HepG2 (cell line): Measurements from ENCODE around the gene ILRUN. TPM values are rescaled to one million over a fixed set of nuclear protein-coding genes. Genes with fewer than 3 reads are reported as not detected.

ENCODE experiments used
- ARNTL ChIP-seq: sonication (generic); formaldehyde crosslinking; IDR thresholded peaks from 2 replicates; pipeline ENCODE4 v1.4.0; 2020; ENCODE audit warnings: mild to moderate bottlenecking, missing genetic modification reagents
- ATRX ChIP-seq: sonication (generic); formaldehyde crosslinking; IDR thresholded peaks from 2 replicates; pipeline ENCODE4 v1.4.0; 2020; ENCODE audit warnings: missing genetic modification reagents, borderline replicate concordance
- CREM ChIP-seq, 2 experiments: sonication (generic) in 1 of 2; formaldehyde crosslinking in 1 of 2; IDR thresholded peaks; 2 replicates each; pipeline versions ENCODE4 v1.4.0 to v1.6.1; 2016 to 2020; ENCODE audit warnings: antibody characterized with exemption in 1 of 2, mild to moderate bottlenecking in 1 of 2, missing genetic modification reagents in 1 of 2
- GRHL1 ChIP-seq: sonication (generic); formaldehyde crosslinking; conservative IDR thresholded peaks from 2 replicates; pipeline ENCODE4 v1.8.0; 2022; ENCODE audit warnings: missing genetic modification reagents
- HMG20B ChIP-seq: conservative IDR thresholded peaks from 2 replicates; pipeline ENCODE4 v1.6.1; 2016; ENCODE audit warnings: missing genetic modification reagents, missing compliant biosample characterization
- KDM3A ChIP-seq: IDR thresholded peaks from 2 replicates; pipeline ENCODE4 v1.6.1; 2018; ENCODE audit warnings: low read depth, missing compliant biosample characterization
- PHF20 ChIP-seq: sonication (generic); formaldehyde crosslinking; IDR thresholded peaks from 2 replicates; pipeline ENCODE4 v1.5.0; 2020; ENCODE audit warnings: mild to moderate bottlenecking, missing genetic modification reagents
- PPARG ChIP-seq: conservative IDR thresholded peaks from 2 replicates; pipeline ENCODE4 v1.6.1; 2016; ENCODE audit warnings: missing biosample characterization, missing genetic modification reagents
- SALL2 ChIP-seq: sonication (generic); formaldehyde crosslinking; IDR thresholded peaks from 2 replicates; pipeline ENCODE4 v1.8.1; 2023; ENCODE audit warnings: mild to moderate bottlenecking, missing genetic modification reagents, inconsistent platforms
- SNAPC2 ChIP-seq: sonication (generic); formaldehyde crosslinking; IDR thresholded peaks from 2 replicates; pipeline ENCODE4 v1.8.1; 2022; ENCODE audit warnings: mild to moderate bottlenecking, missing genetic modification reagents
- TBL1XR1 ChIP-seq: fragments of 150-350 bp; IDR thresholded peaks from 2 replicates; pipeline ENCODE4 v1.6.1; 2014; ENCODE audit warnings: borderline replicate concordance, low read length; ENCODE audit not compliant: partially characterized antibody
- TCF7L2 ChIP-seq: IDR thresholded peaks from 2 replicates; pipeline ENCODE4 v1.6.1; 2011; ENCODE audit warnings: mild to moderate bottlenecking, low read depth, low read length, moderate library complexity
- TFDP1 ChIP-seq: IDR thresholded peaks from 2 replicates; pipeline ENCODE4 v1.6.1; 2016; ENCODE audit warnings: missing compliant biosample characterization, missing genetic modification reagents, borderline replicate concordance
- ZBTB38 ChIP-seq: sonication (generic); formaldehyde crosslinking; IDR thresholded peaks from 2 replicates; pipeline ENCODE4 v1.5.1; 2020; ENCODE audit warnings: mild to moderate bottlenecking, missing genetic modification reagents
- ZFP36 ChIP-seq: fragments of 150-350 bp; IDR thresholded peaks from 2 replicates; pipeline ENCODE4 v1.6.1; 2018; ENCODE audit warnings: borderline replicate concordance, low read length, low read depth; ENCODE audit not compliant: partially characterized antibody
- ZIK1 ChIP-seq: sonication (generic); formaldehyde crosslinking; IDR thresholded peaks from 2 replicates; pipeline ENCODE4 v1.5.0; 2020; ENCODE audit warnings: mild to moderate bottlenecking, low read depth, missing genetic modification reagents, borderline replicate concordance
- ZMYM3 ChIP-seq: sonication (generic); formaldehyde crosslinking; IDR thresholded peaks from 2 replicates; pipeline ENCODE4 v1.5.1; 2020; ENCODE audit warnings: mild to moderate bottlenecking, missing genetic modification reagents
- ZNF280D ChIP-seq: sonication (generic); formaldehyde crosslinking; IDR thresholded peaks from 2 replicates; pipeline ENCODE4 v1.5.1; 2020; ENCODE audit warnings: mild to moderate bottlenecking, missing genetic modification reagents
- ZNF383 ChIP-seq: sonication (generic); formaldehyde crosslinking; IDR thresholded peaks from 2 replicates; pipeline ENCODE4 v1.4.0; 2020; ENCODE audit warnings: missing genetic modification reagents, mild to moderate bottlenecking, borderline replicate concordance
- ZNF547 ChIP-seq: sonication (generic); formaldehyde crosslinking; IDR thresholded peaks from 2 replicates; pipeline ENCODE4 v1.5.1; 2020; ENCODE audit warnings: mild to moderate bottlenecking, missing genetic modification reagents
- ZNF552 ChIP-seq: sonication (generic); formaldehyde crosslinking; IDR thresholded peaks from 2 replicates; pipeline ENCODE4 v1.9.0; 2022; ENCODE audit warnings: missing genetic modification reagents, mild to moderate bottlenecking, borderline replicate concordance
- ZNF770 ChIP-seq: sonication (generic); formaldehyde crosslinking; IDR thresholded peaks from 2 replicates; pipeline ENCODE4 v1.5.0; 2020; ENCODE audit warnings: mild to moderate bottlenecking, missing genetic modification reagents
- ZSCAN31 ChIP-seq: sonication (generic); formaldehyde crosslinking; IDR thresholded peaks from 2 replicates; pipeline ENCODE4 v1.5.0; 2020; ENCODE audit warnings: low read depth, mild to moderate bottlenecking, missing genetic modification reagents
- polyA plus RNA-seq, 8 experiments: library from polyadenylated mRNA; depleted of rRNA in 3 of 8; stranded (reverse) in 7 of 8; unstranded in 1 of 8; fragments of >200 nt; fragmentation: Illumina TruSeq in 4 of 8; extraction: Trizol in 4 of 8; gene quantifications; 2 replicates each; pipeline versions ENCODE4 v1.2.1 to v1.2.3, GENCODE V29; 2011 to 2016; ENCODE audit warnings: low read depth in 4 of 8, missing spikeins in 1 of 8, mixed read lengths in 1 of 8; ENCODE audit not compliant: insufficient read depth in 1 of 8
- total RNA-seq, 5 experiments: library from RNA; depleted of rRNA; stranded (reverse); fragments of >200 nt; fragmentation: Illumina TruSeq; extraction: Trizol; gene quantifications; 2 replicates each; pipeline ENCODE4 v1.2.3, GENCODE V29; 2016; ENCODE audit warnings: low read depth in 1 of 5

ILRUN gene
- total and polyA plus RNA-seq, 2 of the 13 experiments (the other 11 are each of a cell fraction or from before 2014, with no cell fraction given), result 45.5 to 66.6 TPM

- TF ChIP-seq GRHL1 (no peak), ZNF383 (CRISPR knock-in tag) (no peak), ZNF770 (CRISPR knock-in tag) (peak; percentile 94), ZNF547 (no peak), KDM3A (CRISPR knock-in tag) (no peak), TFDP1 (CRISPR knock-in tag) (no peak), ZNF280D (peak; percentile 22; the same call in 1 of the 2 replicates), PPARG (CRISPR knock-in tag) (peak; percentile 86), ZBTB38 (CRISPR knock-in tag) (no peak), CREM (IDR thresholded peaks at IDR 0.05) (peak; percentile 45; the same call in 1 of the 2 replicates), CREM (CRISPR knock-in tag; IDR thresholded peaks at IDR 0.05) (no peak), HMG20B (CRISPR knock-in tag) (0 out of 2 replicates have a peak, but pooled peaks have one; percentile 13), SALL2 (CRISPR knock-in tag) (no peak), PHF20 (CRISPR knock-in tag) (no peak), TCF7L2 (no peak), SNAPC2 (CRISPR knock-in tag) (0 out of 2 replicates have a peak, but pooled peaks have one; percentile 72), ATRX (CRISPR knock-in tag) (no peak), ARNTL (CRISPR knock-in tag) (no peak), TBL1XR1 (no peak), ZFP36 (peak; percentile 97), ZNF552 (CRISPR knock-in tag) (no peak), ZIK1 (no peak), ZMYM3 (CRISPR knock-in tag) (peak; percentile 88), ZSCAN31 (CRISPR knock-in tag) (no peak)
Measured at GRCh38 chr6:34674268-34674639, 22.3 kb downstream of the ILRUN start (continued).
